GM12878 (cell line): Measurements from ENCODE around the gene SNX33.

Experiments
- BHLHE40 ChIP-seq, 2 experiments: fragments of 450-650 bp in 1 of 2; IDR thresholded peaks; 2 replicates each; pipeline ENCODE4 v1.6.1; 2011 to 2017; ENCODE audit warnings: low read depth in 2 of 2, borderline replicate concordance in 1 of 2, improper control_type of control experiment in 1 of 2, low read length in 1 of 2, mild to moderate bottlenecking in 1 of 2
- BRCA1 ChIP-seq: IDR thresholded peaks from 2 replicates; pipeline ENCODE4 v1.6.1; 2011; ENCODE audit warnings: low read depth, low read length, improper control_type of control experiment
- E2F4 ChIP-seq: IDR thresholded peaks from 2 replicates; pipeline ENCODE4 v1.6.1; 2012; ENCODE audit warnings: low read depth, low read length, improper control_type of control experiment
- MLLT1 ChIP-seq: fragments of 450-650 bp; IDR thresholded peaks from 2 replicates; pipeline ENCODE4 v1.6.1; 2016; ENCODE audit warnings: mild to moderate bottlenecking
- POLR2A ChIP-seq: IDR thresholded peaks from 2 replicates; pipeline ENCODE4 v1.6.1; 2011; ENCODE audit warnings: low read depth, mild to moderate bottlenecking, low read length
- POLR2AphosphoS5 ChIP-seq: IDR thresholded peaks from 2 replicates; pipeline ENCODE4 v1.6.1; 2011; ENCODE audit warnings: mild to moderate bottlenecking, low read length, inconsistent platforms
- SMC3 ChIP-seq: IDR thresholded peaks from 2 replicates; pipeline ENCODE4 v1.6.1; 2011; ENCODE audit warnings: low read length, improper control_type of control experiment, borderline replicate concordance
- STAT1 ChIP-seq: fragments of 450-650 bp; conservative IDR thresholded peaks from 2 replicates; pipeline ENCODE4 v1.6.1; 2014; ENCODE audit warnings: antibody characterized with exemption, mild to moderate bottlenecking
- TAF1 ChIP-seq: IDR thresholded peaks from 2 replicates; pipeline ENCODE4 v1.6.1; 2011; ENCODE audit warnings: mild to moderate bottlenecking, low read depth, low read length, borderline replicate concordance
- ZNF274 ChIP-seq: IDR thresholded peaks from one replicate; pipeline ENCODE4 v1.8.0; 2011; ENCODE audit not compliant: insufficient read length, insufficient read depth
- TF ChIP-seq, protein P1 (sequence below), 3 experiments: IDR thresholded peaks in 2 of 3; conservative IDR thresholded peaks in 1 of 3; 2 replicates each; pipeline ENCODE4 v1.5.1; 2011; ENCODE audit warnings: low read depth in 3 of 3, low read length in 3 of 3, mild to moderate bottlenecking in 3 of 3, control low read depth in 2 of 3, moderate library complexity in 2 of 3, inconsistent platforms in 1 of 3, mixed read lengths in 1 of 3; ENCODE audit not compliant: control insufficient read depth in 2 of 3, insufficient read depth in 1 of 3; ENCODE audit errors: extremely low read depth in 1 of 3
- TF ChIP-seq, protein P2 (sequence below): IDR thresholded peaks from 2 replicates; pipeline ENCODE4 v1.6.1; 2012; ENCODE audit warnings: low read depth, low read length, improper control_type of control experiment
- TF ChIP-seq, protein P3 (sequence below): IDR thresholded peaks from 2 replicates; pipeline ENCODE4 v1.6.1; 2011; ENCODE audit warnings: low read depth, low read length, improper control_type of control experiment, borderline replicate concordance

- TF ChIP-seq, protein P1, sequence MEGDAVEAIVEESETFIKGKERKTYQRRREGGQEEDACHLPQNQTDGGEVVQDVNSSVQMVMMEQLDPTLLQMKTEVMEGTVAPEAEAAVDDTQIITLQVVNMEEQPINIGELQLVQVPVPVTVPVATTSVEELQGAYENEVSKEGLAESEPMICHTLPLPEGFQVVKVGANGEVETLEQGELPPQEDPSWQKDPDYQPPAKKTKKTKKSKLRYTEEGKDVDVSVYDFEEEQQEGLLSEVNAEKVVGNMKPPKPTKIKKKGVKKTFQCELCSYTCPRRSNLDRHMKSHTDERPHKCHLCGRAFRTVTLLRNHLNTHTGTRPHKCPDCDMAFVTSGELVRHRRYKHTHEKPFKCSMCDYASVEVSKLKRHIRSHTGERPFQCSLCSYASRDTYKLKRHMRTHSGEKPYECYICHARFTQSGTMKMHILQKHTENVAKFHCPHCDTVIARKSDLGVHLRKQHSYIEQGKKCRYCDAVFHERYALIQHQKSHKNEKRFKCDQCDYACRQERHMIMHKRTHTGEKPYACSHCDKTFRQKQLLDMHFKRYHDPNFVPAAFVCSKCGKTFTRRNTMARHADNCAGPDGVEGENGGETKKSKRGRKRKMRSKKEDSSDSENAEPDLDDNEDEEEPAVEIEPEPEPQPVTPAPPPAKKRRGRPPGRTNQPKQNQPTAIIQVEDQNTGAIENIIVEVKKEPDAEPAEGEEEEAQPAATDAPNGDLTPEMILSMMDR (IDR thresholded peaks at IDR 0.05 in 2 of 3, conservative IDR thresholded peaks at IDR 0.05 in 1 of 3; ENCODE audit: control insufficient read depth in 2 of 3, extremely low read depth in 1 of 3, insufficient read depth in 1 of 3, low read depth in 3 of 3, low read length in 3 of 3), result no peak
- TF ChIP-seq POLR2A, result no peak
- no peak for TF ChIP-seq ZNF274
- TF ChIP-seq MLLT1, result no peak
- TF ChIP-seq, protein P2, sequence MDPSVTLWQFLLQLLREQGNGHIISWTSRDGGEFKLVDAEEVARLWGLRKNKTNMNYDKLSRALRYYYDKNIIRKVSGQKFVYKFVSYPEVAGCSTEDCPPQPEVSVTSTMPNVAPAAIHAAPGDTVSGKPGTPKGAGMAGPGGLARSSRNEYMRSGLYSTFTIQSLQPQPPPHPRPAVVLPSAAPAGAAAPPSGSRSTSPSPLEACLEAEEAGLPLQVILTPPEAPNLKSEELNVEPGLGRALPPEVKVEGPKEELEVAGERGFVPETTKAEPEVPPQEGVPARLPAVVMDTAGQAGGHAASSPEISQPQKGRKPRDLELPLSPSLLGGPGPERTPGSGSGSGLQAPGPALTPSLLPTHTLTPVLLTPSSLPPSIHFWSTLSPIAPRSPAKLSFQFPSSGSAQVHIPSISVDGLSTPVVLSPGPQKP, result no peak
- no peak for TF ChIP-seq SMC3
- no peak for TF ChIP-seq E2F4
- no peak for TF ChIP-seq POLR2AphosphoS5
- TF ChIP-seq STAT1, result no peak
- TF ChIP-seq BHLHE40 (IDR thresholded peaks at IDR 0.05; ENCODE audit: borderline replicate concordance in 1 of 2, low read depth in 2 of 2, low read length in 1 of 2), result no peak
- no peak for TF ChIP-seq BRCA1
- TF ChIP-seq TAF1, result no peak
- TF ChIP-seq, protein P3, sequence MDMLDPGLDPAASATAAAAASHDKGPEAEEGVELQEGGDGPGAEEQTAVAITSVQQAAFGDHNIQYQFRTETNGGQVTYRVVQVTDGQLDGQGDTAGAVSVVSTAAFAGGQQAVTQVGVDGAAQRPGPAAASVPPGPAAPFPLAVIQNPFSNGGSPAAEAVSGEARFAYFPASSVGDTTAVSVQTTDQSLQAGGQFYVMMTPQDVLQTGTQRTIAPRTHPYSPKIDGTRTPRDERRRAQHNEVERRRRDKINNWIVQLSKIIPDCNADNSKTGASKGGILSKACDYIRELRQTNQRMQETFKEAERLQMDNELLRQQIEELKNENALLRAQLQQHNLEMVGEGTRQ, result no peak
These were observed 21.6 kb downstream of the SNX33 start for GRCh38 chr15:75669191-75669878.
